SU-DHL-6 (cell line): ENCODE measurements around the gene C1QL1.

ENCODE experiments used
- H2AFZ ChIP-seq: fragments of 200-600 bp; sonication (generic); 2 replicates; pipeline ENCODE4 v1.6.1; 2014; ENCODE audit warnings: low read depth, mild to moderate bottlenecking, moderate library complexity, mixed read lengths, antibody characterized with exemption, low read length; ENCODE audit not compliant: severe bottlenecking
- H3F3A ChIP-seq: fragments of 200-600 bp; shearing (Covaris generic); 2 replicates; pipeline ENCODE4 v1.6.0; 2016; ENCODE audit warnings: antibody characterized with exemption, mild to moderate bottlenecking; ENCODE audit not compliant: insufficient read depth
- H3K27ac ChIP-seq: fragments of 200-600 bp; sonication (generic); 2 replicates; pipeline ENCODE4 v1.5.1; 2016; ENCODE audit warnings: low read depth, mild to moderate bottlenecking, low read length, moderate library complexity, mixed read lengths
- H3K27me3 ChIP-seq: fragments of 200-600 bp; sonication (generic), shearing (Covaris generic); 2 replicates; pipeline ENCODE4 v1.6.0; 2014; ENCODE audit warnings: mild to moderate bottlenecking, low read length
- H3K36me3 ChIP-seq: fragments of 200-600 bp; sonication (generic); 2 replicates; pipeline ENCODE4 v1.6.1; 2014; ENCODE audit warnings: mild to moderate bottlenecking, low read length, mixed read lengths
- H3K4me2 ChIP-seq: fragments of 300-600, 200-600 bp; shearing (Covaris generic), sonication (generic); 2 replicates; pipeline ENCODE4 v1.6.0; 2014; ENCODE audit warnings: low read length, low read depth, mild to moderate bottlenecking; ENCODE audit not compliant: poor library complexity, severe bottlenecking
- H3K4me3 ChIP-seq: fragments of 200-600 bp; sonication (generic); 2 replicates; pipeline ENCODE4 v1.5.1; 2014; ENCODE audit warnings: antibody characterized with exemption, low read length, mild to moderate bottlenecking, mixed read lengths; ENCODE audit not compliant: insufficient read depth, poor library complexity, severe bottlenecking
- H3K79me2 ChIP-seq: fragments of 200-600 bp; sonication (generic); 2 replicates; pipeline ENCODE4 v1.6.1; 2014; ENCODE audit warnings: mild to moderate bottlenecking, low read length, moderate library complexity; ENCODE audit not compliant: insufficient read depth
- H3K9ac ChIP-seq: fragments of 200-600 bp; sonication (generic); 2 replicates; pipeline ENCODE4 v1.7.0; 2014; ENCODE audit warnings: mild to moderate bottlenecking, low read length
- H3K9me2 ChIP-seq: fragments of 200-600 bp; sonication (generic); replicated peaks from 2 replicates; pipeline ENCODE4 v1.6.1; 2014; ENCODE audit warnings: low read length; ENCODE audit not compliant: insufficient read depth
- H3K9me3 ChIP-seq: fragments of 200-600 bp; sonication (generic); 2 replicates; pipeline ENCODE4 v1.6.1; 2014; ENCODE audit warnings: low read length, mixed read lengths; ENCODE audit not compliant: insufficient read depth
- H4K20me1 ChIP-seq: fragments of 200-600 bp; sonication (generic); 2 replicates; pipeline ENCODE4 v1.6.1; 2014; ENCODE audit warnings: low read depth, mild to moderate bottlenecking, antibody characterized with exemption, low read length, moderate library complexity, mixed read lengths
- CTCF ChIP-seq: fragments of 200-600 bp; sonication (generic); IDR thresholded peaks from one replicate; pipeline ENCODE4 v1.5.1; 2017; ENCODE audit warnings: antibody characterized with exemption, mild to moderate bottlenecking, low read length, moderate library complexity; ENCODE audit not compliant: insufficient read depth, poor library complexity, severe bottlenecking
- EZH2phosphoT487 ChIP-seq: fragments of 200-600 bp; sonication (generic), shearing (Covaris generic); conservative IDR thresholded peaks from 2 replicates; pipeline ENCODE4 v1.6.1; 2018; ENCODE audit warnings: mild to moderate bottlenecking, antibody characterized with exemption, low read length, moderate library complexity, mixed read lengths

Gene C1QL1

GRCh38 chr17:44969144-44969780, 1.2 kb upstream of the C1QL1 start:
- TF ChIP-seq CTCF = no peak
- no peak for TF ChIP-seq EZH2phosphoT487
- Histone ChIP-seq H2AFZ (no peak overlapping the region), H3K9me2 (no peaks in the 10 kb centered on the region), H3K36me3 (no peaks in the 10 kb centered on the region), H3K9ac (no peak overlapping the region), H3K9me3 (no peaks in the 10 kb centered on the region), H3K27me3 (no peaks in the 10 kb centered on the region), H4K20me1 (no peaks in the 10 kb centered on the region), H3K79me2 (no peaks in the 10 kb centered on the region), H3K4me2 (no peak overlapping the region), H3F3A (no peaks in the 10 kb centered on the region), H3K4me3 (no peak overlapping the region), H3K27ac (no peak overlapping the region)

- H3K79me2 ChIP-seq = no peaks in the 10 kb centered on the region
- H3K27me3 ChIP-seq = no peaks in the 10 kb centered on the region
- no peak overlapping the region for H3K27ac ChIP-seq
- no peaks in the 10 kb centered on the region for H4K20me1 ChIP-seq
- no peaks in the 10 kb centered on the region for H3K36me3 ChIP-seq
- no peaks in the 10 kb centered on the region for H3K9me2 ChIP-seq
- no peaks in the 10 kb centered on the region for H3F3A ChIP-seq
- no peak overlapping the region for H2AFZ ChIP-seq
- H3K9me3 ChIP-seq = no peaks in the 10 kb centered on the region
- H3K4me2 ChIP-seq = no peak overlapping the region
- TF ChIP-seq CTCF (no peak), EZH2phosphoT487 (no peak)
- no peak overlapping the region for H3K9ac ChIP-seq
- H3K4me3 ChIP-seq = no peak overlapping the region
Observed at GRCh38 chr17:44967907-44968224, 237 bp downstream of the C1QL1 start.

- no peak overlapping the region for H3K4me3 ChIP-seq
- no peaks in the 10 kb centered on the region for H3K9me3 ChIP-seq
- no peak overlapping the region for H2AFZ ChIP-seq
- H3K27me3 ChIP-seq = no peaks in the 10 kb centered on the region
- no peaks in the 10 kb centered on the region for H3K36me3 ChIP-seq
- no peak for TF ChIP-seq CTCF
- TF ChIP-seq EZH2phosphoT487 = no peak
- no peak overlapping the region for H3K27ac ChIP-seq
- H3F3A ChIP-seq = no peaks in the 10 kb centered on the region
- no peaks in the 10 kb centered on the region for H3K79me2 ChIP-seq
- no peak overlapping the region for H3K4me2 ChIP-seq
- no peaks in the 10 kb centered on the region for H3K9me2 ChIP-seq
- no peaks in the 10 kb centered on the region for H4K20me1 ChIP-seq
- H3K9ac ChIP-seq = no peak overlapping the region
Observed at GRCh38 chr17:44967026-44967906, 837 bp downstream of the C1QL1 start.
